MM.1S (cell line): Measurements from ENCODE around the gene PRKG1.
A peak's percentile ranks its signal among the peaks of the same experiment; 100 is the strongest.

ENCODE experiments used
- DNase-seq: peaks from one replicate; pipeline ENCODE4 v3.0.0-alpha.2; 2015
- H2AFZ ChIP-seq: fragments of 300-600 bp; sonication (generic); 2 replicates; pipeline ENCODE4 v1.6.0; 2016; ENCODE audit warnings: antibody characterized with exemption, low read length
- H3F3A ChIP-seq: fragments of 300-600 bp; sonication (generic); 2 replicates; pipeline ENCODE4 v1.6.1; 2016; ENCODE audit warnings: mild to moderate bottlenecking, antibody characterized with exemption, low read length, moderate library complexity, mixed read lengths; ENCODE audit not compliant: insufficient read depth
- H3K27ac ChIP-seq: fragments of 300-600 bp; sonication (generic); 2 replicates; pipeline ENCODE4 v1.5.1; 2016; ENCODE audit warnings: mild to moderate bottlenecking, low read length
- H3K27me3 ChIP-seq: fragments of 300-600 bp; sonication (generic); replicated peaks from 2 replicates; pipeline ENCODE4 v1.6.0; 2016; ENCODE audit warnings: low read length; ENCODE audit not compliant: insufficient read depth
- H3K36me3 ChIP-seq: fragments of 300-600 bp; sonication (generic); replicated peaks from 2 replicates; pipeline ENCODE4 v1.6.1; 2016; ENCODE audit warnings: mild to moderate bottlenecking, low read length, mixed read lengths; ENCODE audit not compliant: insufficient read depth
- H3K4me1 ChIP-seq: fragments of 300-600 bp; sonication (generic); 2 replicates; pipeline ENCODE4 v1.6.1; 2016; ENCODE audit warnings: low read length, mixed read lengths
- H3K4me2 ChIP-seq: fragments of 300-600 bp; sonication (generic); 2 replicates; pipeline ENCODE4 v1.6.0; 2016; ENCODE audit warnings: low read depth, low read length
- H3K4me3 ChIP-seq: fragments of 300-600 bp; sonication (generic); 2 replicates; pipeline ENCODE4 v1.5.1; 2016; ENCODE audit warnings: low read length, mixed read lengths
- H3K79me2 ChIP-seq: fragments of 300-600 bp; sonication (generic); 2 replicates; pipeline ENCODE4 v1.6.1; 2016; ENCODE audit warnings: mixed run types, low read length, mixed read lengths
- H3K9ac ChIP-seq: fragments of 300-600 bp; sonication (generic); 2 replicates; pipeline ENCODE4 v1.6.1; 2016; ENCODE audit warnings: low read length, mixed read lengths
- H3K9me2 ChIP-seq: fragments of 300-600 bp; sonication (generic); replicated peaks from 2 replicates; pipeline ENCODE4 v1.6.1; 2016; ENCODE audit warnings: mild to moderate bottlenecking, low read length, mixed read lengths; ENCODE audit not compliant: insufficient read depth
- H3K9me3 ChIP-seq: fragments of 300-600 bp; sonication (generic); replicated peaks from 2 replicates; pipeline ENCODE4 v1.6.1; 2016; ENCODE audit warnings: mild to moderate bottlenecking, low read length, mixed read lengths; ENCODE audit not compliant: insufficient read depth
- H4K20me1 ChIP-seq: fragments of 300-600 bp; sonication (generic); 2 replicates; pipeline ENCODE4 v1.6.1; 2016; ENCODE audit warnings: mild to moderate bottlenecking, low read length, moderate library complexity, mixed read lengths; ENCODE audit not compliant: insufficient read depth
- EZH2 ChIP-seq: fragments of 300-600 bp; sonication (generic); optimal IDR thresholded peaks from 2 replicates; pipeline ENCODE3; 2017; ENCODE audit warnings: low read depth, mild to moderate bottlenecking, antibody characterized with exemption, low read length, mixed read lengths
- EZH2phosphoT487 ChIP-seq: fragments of 300-600 bp; sonication (generic); IDR thresholded peaks from 2 replicates; pipeline ENCODE4 v1.6.1; 2018; ENCODE audit warnings: antibody characterized with exemption, low read length
- TF ChIP-seq, protein P1 (sequence below): fragments of 300-600 bp; sonication (generic); IDR thresholded peaks from 2 replicates; pipeline ENCODE4 v1.5.1; 2016; ENCODE audit warnings: antibody characterized with exemption, low read length, mixed read lengths

Gene PRKG1

GRCh38 chr10:51986516-51986915, 912.2 kb downstream of the PRKG1 start:
- H3K36me3 ChIP-seq, result no peaks in the 10 kb centered on the region
- H3K4me2 ChIP-seq, result peak overlapping the region; percentile 21; the same call in 1 of the 2 replicates
- no peaks in the 10 kb centered on the region for H4K20me1 ChIP-seq
- no peaks in the 10 kb centered on the region for H3K27me3 ChIP-seq
- H3K4me3 ChIP-seq, result no peak overlapping the region
- TF ChIP-seq EZH2 (no peak), EZH2phosphoT487 (no peak)
- TF ChIP-seq, protein P1, sequence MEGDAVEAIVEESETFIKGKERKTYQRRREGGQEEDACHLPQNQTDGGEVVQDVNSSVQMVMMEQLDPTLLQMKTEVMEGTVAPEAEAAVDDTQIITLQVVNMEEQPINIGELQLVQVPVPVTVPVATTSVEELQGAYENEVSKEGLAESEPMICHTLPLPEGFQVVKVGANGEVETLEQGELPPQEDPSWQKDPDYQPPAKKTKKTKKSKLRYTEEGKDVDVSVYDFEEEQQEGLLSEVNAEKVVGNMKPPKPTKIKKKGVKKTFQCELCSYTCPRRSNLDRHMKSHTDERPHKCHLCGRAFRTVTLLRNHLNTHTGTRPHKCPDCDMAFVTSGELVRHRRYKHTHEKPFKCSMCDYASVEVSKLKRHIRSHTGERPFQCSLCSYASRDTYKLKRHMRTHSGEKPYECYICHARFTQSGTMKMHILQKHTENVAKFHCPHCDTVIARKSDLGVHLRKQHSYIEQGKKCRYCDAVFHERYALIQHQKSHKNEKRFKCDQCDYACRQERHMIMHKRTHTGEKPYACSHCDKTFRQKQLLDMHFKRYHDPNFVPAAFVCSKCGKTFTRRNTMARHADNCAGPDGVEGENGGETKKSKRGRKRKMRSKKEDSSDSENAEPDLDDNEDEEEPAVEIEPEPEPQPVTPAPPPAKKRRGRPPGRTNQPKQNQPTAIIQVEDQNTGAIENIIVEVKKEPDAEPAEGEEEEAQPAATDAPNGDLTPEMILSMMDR, result no peak
- H2AFZ ChIP-seq, result no peak overlapping the region
- peaks cover 13% of the 10 kb centered on the region for H3F3A ChIP-seq
- DNase-seq, result peak; percentile 76
- no peaks in the 10 kb centered on the region for H3K79me2 ChIP-seq
- no peak overlapping the region for H3K27ac ChIP-seq
- no peaks in the 10 kb centered on the region for H3K9me3 ChIP-seq
- H3K9ac ChIP-seq, result no peak overlapping the region
- peaks cover 11% of the 10 kb centered on the region for H3K4me1 ChIP-seq
- H3K9me2 ChIP-seq, result no peaks in the 10 kb centered on the region

DNA sequence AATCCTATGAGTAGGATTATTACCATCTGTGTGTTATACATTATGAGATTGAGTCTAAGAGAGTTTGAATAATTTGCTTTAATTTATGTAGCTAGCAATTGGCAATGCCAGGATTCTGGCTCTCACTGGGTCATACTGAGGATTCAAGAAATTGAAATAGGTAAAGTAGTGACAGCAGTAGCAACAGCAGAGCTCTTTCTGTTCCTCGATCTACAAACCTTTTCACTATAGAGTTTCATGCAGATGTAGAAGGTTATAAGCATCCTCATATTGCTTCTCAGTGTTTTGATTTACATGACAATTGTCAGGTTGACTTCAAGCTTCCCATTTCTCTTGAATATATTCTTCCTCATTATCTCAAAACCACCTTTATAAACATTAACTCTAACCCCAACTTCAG, 919.2 kb downstream of the PRKG1 start:
- no peaks in the 10 kb centered on the region for H3F3A ChIP-seq
- no peaks in the 10 kb centered on the region for H3K27me3 ChIP-seq
- H3K4me2 ChIP-seq, result no peak overlapping the region
- H2AFZ ChIP-seq, result no peak overlapping the region
- H3K9me3 ChIP-seq, result no peaks in the 10 kb centered on the region
- H3K9me2 ChIP-seq, result no peaks in the 10 kb centered on the region
- no peak overlapping the region for H3K4me3 ChIP-seq
- H3K36me3 ChIP-seq, result no peaks in the 10 kb centered on the region
- DNase-seq, result no peak
- H3K79me2 ChIP-seq, result no peaks in the 10 kb centered on the region
- no peaks in the 10 kb centered on the region for H3K4me1 ChIP-seq
- no peak overlapping the region for H3K9ac ChIP-seq
- no peak overlapping the region for H3K27ac ChIP-seq
- no peaks in the 10 kb centered on the region for H4K20me1 ChIP-seq
- TF ChIP-seq, protein P1, result no peak
- no peak for TF ChIP-seq EZH2
- TF ChIP-seq EZH2phosphoT487, result no peak

GRCh38 chr10:51999096-51999495, 924.8 kb downstream of the PRKG1 start:
- Histone ChIP-seq H3K4me1 (no peaks in the 10 kb centered on the region), H3K9ac (no peak overlapping the region), H2AFZ (no peak overlapping the region), H3K36me3 (no peaks in the 10 kb centered on the region), H3K4me3 (no peak overlapping the region), H3K27me3 (no peaks in the 10 kb centered on the region), H3K9me3 (no peaks in the 10 kb centered on the region), H3K4me2 (no peak overlapping the region), H3K79me2 (no peaks in the 10 kb centered on the region), H3K9me2 (no peaks in the 10 kb centered on the region), H4K20me1 (no peaks in the 10 kb centered on the region), H3K27ac (no peak overlapping the region), H3F3A (no peaks in the 10 kb centered on the region)
- no peak for DNase-seq
- TF ChIP-seq, protein P1, result no peak
- no peak for TF ChIP-seq EZH2phosphoT487
- TF ChIP-seq EZH2, result no peak
